Raji (cell line): ENCODE data around the gene MAPK13.

ENCODE experiments used
- POLR2A ChIP-seq: IDR thresholded peaks from 2 replicates; pipeline ENCODE4 v1.6.1; 2011; ENCODE audit warnings: low read depth, low read length, control low read depth; ENCODE audit not compliant: insufficient read depth

The MAPK13 gene

DNA sequence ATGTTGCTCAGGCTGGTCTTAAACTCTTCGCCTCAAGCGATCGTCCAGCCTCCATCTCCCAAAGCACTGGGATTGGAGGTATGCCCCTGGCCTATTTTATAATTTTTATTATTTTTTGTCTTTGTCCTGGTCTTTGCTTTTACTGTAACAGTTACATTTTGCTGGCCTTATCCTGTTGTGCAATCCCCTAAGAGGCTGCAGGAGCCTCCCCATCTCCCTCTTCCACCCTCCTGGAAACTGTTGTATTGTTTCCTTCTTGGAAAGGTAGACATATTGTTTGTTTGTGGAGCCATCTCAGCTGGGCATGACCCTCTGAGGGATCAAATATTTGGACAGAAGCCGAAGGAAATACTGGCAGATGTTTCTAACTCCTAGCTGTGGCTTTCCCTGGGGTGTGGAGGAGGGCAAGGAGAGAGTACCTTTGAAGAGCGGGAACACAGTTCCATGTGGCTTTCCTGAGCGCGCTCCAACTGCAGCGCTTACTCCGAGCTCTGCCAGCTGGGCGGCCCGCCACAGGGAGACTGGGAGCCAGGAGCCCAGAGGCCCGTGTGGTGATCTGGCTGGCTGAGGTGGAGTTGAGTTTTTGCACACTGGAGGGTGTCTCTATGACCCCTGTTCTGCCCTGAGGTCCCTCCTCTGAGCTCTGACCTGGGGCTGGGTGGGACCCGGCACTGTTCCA, 4.9 kb downstream of the MAPK13 start:
- no peak for TF ChIP-seq POLR2A

DNA sequence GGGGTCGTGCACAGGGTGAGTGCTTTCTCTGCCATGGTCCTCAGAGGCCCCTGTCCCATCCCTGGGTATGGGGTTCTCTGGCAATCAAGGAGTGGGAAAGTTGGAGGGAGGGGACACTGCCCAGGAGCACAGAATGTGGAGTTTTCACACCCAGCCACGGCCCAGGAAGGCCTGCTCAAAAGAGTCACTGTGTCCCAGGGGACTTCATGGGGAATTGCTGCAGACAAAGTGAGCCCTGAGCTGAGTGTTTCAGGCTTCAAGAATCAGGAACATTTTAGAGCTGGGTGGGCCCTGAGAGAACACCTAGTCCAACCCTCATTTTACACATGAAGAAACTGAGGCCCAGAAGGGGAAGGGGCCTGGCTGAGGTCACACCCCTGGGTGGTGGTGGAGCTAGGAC, 5.7 kb downstream of the MAPK13 start:
- no peak for TF ChIP-seq POLR2A

DNA sequence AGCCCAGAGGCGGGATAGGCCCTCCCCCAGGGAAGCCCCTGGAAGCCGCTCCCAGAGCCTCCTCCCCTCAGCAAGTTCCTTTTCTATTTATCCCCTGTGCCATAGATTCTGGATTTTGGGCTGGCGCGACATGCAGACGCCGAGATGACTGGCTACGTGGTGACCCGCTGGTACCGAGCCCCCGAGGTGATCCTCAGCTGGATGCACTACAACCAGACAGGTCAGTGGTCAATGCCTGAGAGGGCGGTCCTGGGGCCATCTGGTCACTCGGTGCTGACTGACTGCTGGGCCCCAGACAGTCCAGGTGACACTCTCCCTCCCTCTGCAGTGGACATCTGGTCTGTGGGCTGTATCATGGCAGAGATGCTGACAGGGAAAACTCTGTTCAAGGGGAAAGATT, 6.2 kb downstream of the MAPK13 start:
- TF ChIP-seq POLR2A = no peak

DNA sequence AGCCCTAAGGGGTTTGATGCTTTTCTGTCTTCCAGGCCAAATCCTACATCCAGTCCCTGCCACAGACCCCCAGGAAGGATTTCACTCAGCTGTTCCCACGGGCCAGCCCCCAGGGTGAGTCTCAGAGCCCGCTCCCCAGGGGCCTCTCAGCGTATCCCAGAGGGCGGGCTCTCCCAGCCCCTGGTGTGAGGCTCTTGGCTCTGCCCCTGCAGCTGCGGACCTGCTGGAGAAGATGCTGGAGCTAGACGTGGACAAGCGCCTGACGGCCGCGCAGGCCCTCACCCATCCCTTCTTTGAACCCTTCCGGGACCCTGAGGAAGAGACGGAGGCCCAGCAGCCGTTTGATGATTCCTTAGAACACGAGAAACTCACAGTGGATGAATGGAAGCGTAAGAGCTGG, 8.4 kb downstream of the MAPK13 start:
- no peak for TF ChIP-seq POLR2A

DNA sequence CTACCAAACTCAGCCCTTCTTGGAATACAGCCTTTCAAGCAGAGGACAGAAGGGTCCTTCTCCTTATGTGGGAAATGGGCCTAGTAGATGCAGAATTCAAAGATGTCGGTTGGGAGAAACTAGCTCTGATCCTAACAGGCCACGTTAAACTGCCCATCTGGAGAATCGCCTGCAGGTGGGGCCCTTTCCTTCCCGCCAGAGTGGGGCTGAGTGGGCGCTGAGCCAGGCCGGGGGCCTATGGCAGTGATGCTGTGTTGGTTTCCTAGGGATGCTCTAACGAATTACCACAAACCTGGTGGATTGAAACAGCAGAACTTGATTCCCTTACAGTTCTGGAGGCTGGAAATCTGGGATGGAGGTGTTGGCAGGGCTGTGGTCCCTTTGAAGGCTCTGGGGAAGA, 9.1 kb downstream of the MAPK13 start:
- no peak for TF ChIP-seq POLR2A

DNA sequence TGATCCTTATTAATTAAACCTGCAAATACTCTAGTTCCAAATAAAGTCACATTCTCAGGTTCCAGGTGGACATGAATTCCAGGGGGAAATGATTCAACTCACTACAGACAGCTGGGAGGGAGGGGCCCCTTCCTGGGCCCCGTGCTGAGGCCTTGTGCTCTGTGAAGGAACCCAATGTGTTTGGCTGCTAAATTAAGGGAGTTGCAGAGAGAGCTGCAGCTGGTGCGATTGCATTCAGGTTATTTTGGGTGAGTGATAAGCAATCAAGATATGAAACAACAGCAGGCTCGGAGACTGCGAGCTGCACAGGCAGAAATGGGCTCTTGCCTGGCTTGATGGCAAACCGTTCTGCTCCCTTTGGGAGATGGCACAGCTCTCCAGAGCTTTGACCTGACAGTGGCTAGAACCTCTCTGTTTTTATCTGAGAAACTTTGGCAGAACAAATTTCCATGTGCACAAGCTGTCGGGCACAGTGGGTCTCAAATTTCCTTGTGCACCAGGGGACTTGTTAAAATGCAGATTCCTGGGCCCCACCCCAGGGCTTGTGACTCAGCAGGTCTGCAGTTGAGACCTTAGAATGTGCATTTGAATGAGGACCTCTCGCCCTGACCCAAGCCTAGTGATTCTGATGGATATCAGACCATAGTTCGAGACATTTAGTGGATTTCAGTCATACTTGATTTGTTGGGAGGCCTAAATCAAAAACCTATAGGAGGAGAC, 9.8 kb downstream of the MAPK13 start:
- TF ChIP-seq POLR2A = no peak

DNA sequence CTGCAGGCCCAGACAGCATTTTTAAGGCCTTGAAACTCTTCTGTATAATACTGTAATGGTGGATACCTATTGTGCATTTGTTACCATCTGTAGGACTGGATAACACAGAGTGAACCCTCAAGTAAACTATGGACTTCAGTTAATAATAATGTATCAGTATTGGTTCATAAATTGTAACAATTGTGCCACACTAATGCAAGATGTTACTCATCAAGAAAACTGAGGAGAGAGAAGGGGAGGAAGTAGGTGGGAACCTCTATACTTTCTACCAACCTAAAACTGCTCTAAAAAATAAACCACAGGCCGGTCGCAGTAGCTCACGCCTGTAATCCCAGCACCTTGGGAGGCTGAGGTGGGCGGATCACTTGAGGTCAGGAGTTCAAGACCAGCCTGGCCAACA, 10.8 kb downstream of the MAPK13 start:
- no peak for TF ChIP-seq POLR2A

DNA sequence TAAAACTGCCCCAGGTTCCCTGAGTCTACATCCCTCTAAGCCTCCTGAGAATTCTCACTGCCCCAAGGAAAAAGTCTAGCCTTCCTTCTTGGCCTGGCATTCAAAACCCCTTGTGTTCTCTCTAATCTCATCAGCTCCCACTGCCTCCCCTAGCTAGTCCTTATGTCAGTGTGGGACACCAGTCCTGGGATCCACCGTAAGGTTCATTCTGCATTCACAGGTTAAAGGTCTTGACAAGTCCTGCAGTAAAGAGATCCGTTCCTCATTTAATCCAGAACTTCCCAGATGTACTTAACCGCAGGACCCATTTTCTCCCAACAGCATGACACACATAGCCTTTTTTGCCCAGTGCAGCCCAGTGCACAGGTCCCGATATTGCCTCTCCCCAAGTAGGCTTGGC, 11.6 kb downstream of the MAPK13 start:
- no peak for TF ChIP-seq POLR2A

DNA sequence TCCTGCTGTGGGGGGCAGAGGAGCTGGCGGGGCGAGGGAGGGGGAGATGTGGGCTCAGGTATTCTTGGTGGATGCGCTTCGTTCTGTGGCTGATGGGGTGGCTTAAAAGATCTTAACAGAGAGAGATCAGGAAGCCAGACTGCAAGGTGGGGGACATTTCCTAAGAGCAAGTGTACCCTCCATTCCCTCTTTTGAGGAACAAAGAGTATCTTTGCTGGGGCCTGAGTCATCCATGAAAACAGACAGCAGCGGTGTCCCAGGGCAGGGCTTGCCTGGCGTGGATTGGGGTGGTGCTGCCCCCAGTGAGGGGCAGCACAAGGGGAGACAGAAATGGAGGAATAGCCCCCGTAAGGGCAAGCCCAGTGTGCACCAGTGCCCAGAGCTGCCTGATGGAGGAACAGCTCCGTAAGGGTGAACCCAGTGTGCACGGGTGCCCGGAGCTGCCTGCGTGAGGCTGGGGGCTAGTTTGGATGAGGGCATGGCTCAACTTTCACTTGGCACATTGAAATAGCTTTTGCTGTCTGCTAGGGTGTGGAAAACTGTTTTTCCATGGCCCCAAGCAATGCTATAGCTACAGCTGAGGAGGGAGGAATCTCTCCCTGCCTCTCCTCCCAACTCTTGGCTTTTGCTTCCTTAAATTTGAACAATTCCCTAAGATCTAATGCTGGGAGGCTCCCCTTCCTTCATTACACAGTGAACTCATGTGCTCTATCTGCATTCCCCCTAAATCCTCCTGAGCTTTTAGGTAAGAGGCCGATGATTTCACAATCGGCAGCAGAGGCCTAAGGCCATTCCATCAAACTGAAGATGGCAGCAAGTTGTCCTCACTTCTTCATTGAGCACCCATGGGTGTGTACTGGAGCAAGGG, 12.9 kb downstream of the MAPK13 start:
- no peak for TF ChIP-seq POLR2A

DNA sequence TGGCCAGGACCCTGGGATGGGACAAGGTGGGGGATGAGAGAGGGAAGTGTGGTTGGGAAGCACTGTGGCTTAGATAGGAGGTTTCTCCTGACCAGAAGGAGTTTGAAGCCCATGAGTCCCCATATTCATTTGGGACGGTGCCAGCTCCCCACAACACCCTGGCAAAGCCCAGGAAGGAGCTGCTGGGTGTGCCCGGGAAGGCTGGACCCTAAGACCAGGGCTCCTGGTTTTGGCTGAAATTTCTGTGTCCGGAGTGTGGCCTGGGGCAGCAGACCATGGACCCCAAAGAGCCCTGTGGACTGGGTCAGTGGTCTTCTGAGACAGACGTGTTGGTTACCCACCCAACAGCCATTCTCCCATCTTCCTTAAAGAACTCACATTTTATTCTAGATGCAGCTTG, 15.2 kb downstream of the MAPK13 start:
- no peak for TF ChIP-seq POLR2A

DNA sequence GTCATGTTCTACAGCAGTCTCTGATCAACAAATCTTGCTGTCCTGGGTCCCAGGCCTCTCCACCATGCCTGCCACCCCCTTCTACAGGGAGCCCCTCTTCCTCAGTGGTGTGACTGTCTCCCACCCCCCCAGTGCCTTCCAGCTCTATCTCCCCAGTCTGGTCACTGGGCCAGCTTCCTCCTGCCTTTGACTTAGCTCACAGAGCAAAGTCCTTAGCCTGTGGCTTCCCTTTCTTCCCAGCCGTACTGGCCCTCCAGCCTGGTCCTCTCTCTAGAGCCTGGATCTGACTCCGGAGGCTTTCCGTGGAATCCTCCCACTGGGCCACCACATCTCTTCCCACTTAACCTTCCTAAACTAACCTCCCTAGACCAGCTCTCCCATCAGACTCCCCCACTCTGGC, 17.0 kb downstream of the MAPK13 start:
- no peak for TF ChIP-seq POLR2A

DNA sequence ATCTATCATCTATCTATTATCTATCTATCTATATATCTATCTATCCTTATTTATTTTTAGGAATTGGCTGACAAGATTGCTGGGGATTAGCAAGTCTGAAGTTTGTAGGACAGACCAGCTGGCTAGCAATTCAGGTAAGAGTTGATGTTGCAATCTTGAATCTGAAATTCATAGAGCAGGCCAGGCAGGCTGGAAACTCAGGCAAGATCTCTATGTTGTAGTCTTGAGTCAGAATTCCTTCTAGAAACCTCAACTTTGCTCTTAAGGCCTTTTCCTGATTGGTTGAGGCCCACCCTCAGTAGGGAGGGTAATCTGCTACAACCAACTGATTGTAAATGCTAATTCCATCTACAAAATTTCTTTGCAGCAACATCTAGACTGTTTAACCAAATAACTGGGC, 19.2 kb downstream of the MAPK13 start:
- TF ChIP-seq POLR2A = no peak

DNA sequence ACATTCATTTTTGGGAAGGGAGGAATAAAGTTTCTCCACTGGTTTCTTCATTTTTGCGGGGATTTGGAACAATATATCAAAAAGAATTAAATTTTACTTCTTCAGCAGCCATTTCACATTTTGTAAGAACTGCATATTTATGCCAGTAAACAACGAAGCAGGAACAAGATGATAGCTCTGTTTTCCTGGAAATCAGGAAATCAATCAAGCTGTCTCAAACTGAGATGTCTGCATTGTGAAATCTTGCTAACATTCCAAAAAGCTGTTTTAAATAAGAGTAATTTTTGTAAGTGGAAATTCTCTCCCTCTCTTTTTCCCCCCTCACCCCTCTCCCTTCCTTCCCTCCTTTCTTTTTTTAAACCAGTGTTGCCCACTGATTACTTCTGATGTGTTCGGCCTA, 20.0 kb downstream of the MAPK13 start:
- TF ChIP-seq POLR2A = no peak

DNA sequence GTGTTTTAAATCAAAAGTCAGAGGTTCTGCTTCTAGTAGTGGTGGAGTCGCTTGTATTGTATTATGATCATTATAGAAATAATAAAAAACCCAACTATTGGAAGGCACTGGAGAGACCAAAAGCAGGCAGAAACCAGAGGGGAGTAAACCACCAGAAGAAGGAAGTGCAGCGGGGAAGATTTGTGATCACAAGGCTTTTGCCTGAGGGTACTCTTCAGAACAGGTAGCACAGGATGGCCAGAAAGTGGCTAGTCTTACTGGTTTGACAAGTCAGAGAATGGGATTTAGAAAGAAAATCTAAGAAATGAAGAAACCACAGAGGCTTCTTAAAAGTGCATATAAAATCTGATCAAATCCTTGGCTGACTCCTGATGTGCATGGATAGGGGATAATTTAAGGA, 24.0 kb downstream of the MAPK13 start:
- no peak for TF ChIP-seq POLR2A

DNA sequence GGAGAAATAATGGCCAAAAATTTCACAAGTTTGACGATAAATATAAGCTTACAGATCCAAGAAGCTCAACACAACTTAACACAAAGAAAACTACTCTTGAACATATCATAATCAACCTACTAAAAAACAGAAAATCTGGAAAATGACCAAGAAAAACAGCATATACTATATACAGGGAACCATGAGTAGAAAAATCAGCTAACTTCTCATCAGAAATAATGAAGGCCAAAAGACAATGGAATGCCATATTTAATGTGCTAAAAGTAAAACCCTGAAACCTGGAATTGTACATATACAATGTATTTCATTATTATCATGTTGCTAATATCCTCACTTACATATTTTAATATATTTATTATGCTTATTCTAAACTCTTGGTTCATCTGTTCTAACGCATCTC, 25.3 kb downstream of the MAPK13 start:
- TF ChIP-seq POLR2A = no peak
